ENCODE data around the gene PPFIBP1.
"Not testable (repeated sequence)": the region's sequence is repeated elsewhere in the genome, so short reads cannot be mapped to it uniquely, and the experiment has no call there.

The PPFIBP1 gene

DNA sequence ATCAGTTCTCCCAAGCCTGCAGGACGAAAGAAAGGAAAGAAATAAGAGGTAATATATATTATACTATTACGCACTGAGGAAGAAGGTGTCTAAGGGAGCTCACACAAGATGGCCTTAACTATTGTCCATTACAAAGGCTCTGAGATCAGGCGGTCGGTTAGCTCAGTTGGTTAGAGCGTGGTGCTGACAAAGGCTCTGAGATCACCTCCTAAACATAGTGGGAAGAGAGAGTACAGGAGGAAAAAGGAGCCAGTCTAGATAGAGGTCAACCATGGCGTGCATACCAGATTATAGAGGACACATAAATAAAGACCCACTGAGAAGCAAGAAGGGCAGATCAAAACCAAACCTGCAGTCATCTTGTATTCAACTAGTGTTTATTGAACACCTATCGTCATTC lies 118.9 kb downstream of the PPFIBP1 start:
- H3K9me3 ChIP-seq; intact Hi-C loops (cut with DNase I; ENCODE audit: low total_unique reads); H3K4me3 ChIP-seq; H3K27ac ChIP-seq; H3K4me1 ChIP-seq; H3K27me3 ChIP-seq; DNase-seq: not testable (repeated sequence)
- peaks cover 0 to 11% (median 4%) of the 10 kb centered on the region in 3 donors for H3K36me3 ChIP-seq

DNA sequence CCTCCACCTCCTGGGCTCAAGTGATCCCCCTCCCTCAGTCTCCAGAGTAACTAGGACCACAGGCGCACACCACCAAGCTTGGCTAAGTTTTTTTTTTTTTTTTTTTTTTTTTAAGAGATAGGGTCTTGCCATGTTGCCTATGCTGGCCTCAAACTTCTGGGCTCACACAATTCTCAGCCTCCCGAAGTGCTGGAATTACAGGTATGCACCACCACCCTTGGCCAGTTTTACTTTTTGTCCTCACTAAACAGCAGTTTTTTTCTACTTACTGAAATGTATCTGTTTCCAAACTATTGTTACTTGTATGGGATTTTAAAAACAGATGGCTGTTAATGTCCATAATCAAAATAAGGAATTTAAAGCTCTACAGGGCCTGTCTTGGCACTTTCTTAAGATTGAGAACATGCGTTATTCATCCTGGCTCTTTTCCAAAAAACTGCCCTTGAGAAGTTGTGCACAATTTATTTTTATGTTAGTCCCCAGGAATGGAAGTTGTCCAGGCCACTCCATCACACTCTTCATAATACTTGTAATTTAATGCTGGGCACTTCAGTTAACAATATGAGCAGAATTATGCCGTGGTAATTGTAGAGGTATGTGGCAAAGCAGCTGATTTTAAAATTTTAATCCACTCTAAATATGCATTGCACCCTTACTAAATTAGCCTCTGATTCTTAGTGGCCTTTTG lies 120.3 kb downstream of the PPFIBP1 start:
- Histone ChIP-seq H3K4me1 (peaks cover 0 to 9% (median 0%) of the 10 kb centered on the region in 4 donors), H3K36me3 (peaks cover under 1 to 21% (median 10%) of the 10 kb centered on the region in 3 donors), H3K9me3 (no peaks in the 10 kb centered on the region), H3K4me3 (no peak overlapping the region), H3K27ac (peak overlapping the region in 1 of 2 donors; percentile 10), H3K27me3 (no peaks in the 10 kb centered on the region)
- TF ChIP-seq, protein P1, sequence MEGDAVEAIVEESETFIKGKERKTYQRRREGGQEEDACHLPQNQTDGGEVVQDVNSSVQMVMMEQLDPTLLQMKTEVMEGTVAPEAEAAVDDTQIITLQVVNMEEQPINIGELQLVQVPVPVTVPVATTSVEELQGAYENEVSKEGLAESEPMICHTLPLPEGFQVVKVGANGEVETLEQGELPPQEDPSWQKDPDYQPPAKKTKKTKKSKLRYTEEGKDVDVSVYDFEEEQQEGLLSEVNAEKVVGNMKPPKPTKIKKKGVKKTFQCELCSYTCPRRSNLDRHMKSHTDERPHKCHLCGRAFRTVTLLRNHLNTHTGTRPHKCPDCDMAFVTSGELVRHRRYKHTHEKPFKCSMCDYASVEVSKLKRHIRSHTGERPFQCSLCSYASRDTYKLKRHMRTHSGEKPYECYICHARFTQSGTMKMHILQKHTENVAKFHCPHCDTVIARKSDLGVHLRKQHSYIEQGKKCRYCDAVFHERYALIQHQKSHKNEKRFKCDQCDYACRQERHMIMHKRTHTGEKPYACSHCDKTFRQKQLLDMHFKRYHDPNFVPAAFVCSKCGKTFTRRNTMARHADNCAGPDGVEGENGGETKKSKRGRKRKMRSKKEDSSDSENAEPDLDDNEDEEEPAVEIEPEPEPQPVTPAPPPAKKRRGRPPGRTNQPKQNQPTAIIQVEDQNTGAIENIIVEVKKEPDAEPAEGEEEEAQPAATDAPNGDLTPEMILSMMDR (IDR thresholded peaks at IDR 0.05) = no peak
- intact Hi-C loops (cut with DNase I; ENCODE audit: low total_unique reads) = no loop called here
- DNase-seq = no peak

DNA sequence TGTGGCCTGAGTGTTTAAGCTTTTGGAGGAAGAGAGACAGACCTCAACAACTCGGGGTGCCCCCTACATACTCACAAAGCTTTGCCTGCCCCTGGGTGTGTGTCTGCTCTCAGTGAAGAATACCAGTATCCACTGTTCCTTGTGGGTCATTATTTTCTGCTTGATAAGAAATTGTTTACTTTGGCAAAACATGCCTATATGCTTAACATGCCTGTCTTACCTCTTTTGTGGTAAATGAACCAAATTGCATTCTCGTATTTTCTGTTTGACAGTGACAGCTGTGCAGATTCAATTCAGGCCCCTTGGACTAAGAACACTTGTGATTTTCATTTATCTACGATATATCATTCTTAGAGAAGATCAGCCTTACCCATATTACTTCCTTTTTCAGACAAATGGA lies 121.7 kb downstream of the PPFIBP1 start:
- Histone ChIP-seq H3K4me3 (no peak overlapping the region), H3K27me3 (no peaks in the 10 kb centered on the region), H3K4me1 (peaks cover 0 to 9% (median 0%) of the 10 kb centered on the region in 4 donors), H3K9me3 (no peaks in the 10 kb centered on the region), H3K36me3 (peaks cover 4 to 31% (median 10%) of the 10 kb centered on the region in 3 donors), H3K27ac (no peak overlapping the region)
- DNase-seq = no peak
- intact Hi-C loops (cut with DNase I; ENCODE audit: low total_unique reads) = no loop called here
- TF ChIP-seq, protein P1 (IDR thresholded peaks at IDR 0.05) = no peak

DNA sequence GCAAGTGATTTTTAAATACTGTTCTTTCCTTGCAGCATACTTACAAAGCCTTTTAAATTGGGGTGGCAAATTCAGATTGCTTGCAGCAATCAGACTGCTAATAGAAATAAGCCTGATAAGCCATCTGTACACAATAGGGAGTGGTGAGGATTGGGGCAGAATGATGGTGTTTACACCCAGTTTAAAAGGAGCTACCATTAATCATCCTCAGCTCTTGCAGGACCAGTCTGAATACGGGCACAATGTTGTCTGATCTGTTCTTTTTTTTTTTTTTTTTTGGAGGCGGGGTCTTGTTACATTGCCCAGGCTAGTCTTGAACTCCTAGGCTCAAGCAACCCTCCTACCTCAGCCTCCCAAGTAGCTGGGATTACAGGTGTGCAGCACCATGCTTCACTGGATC lies 122.1 kb downstream of the PPFIBP1 start:
- no peak overlapping the region for H3K27ac ChIP-seq
- peaks cover 4 to 31% (median 10%) of the 10 kb centered on the region in 3 donors for H3K36me3 ChIP-seq
- no peaks in the 10 kb centered on the region for H3K27me3 ChIP-seq
- no peaks in the 10 kb centered on the region for H3K9me3 ChIP-seq
- H3K4me3 ChIP-seq = no peak overlapping the region
- DNase-seq = no peak
- TF ChIP-seq, protein P1 (IDR thresholded peaks at IDR 0.05) = no peak
- intact Hi-C loops (cut with DNase I; ENCODE audit: low total_unique reads) = no loop called here
- H3K4me1 ChIP-seq = peaks cover 0 to 9% (median 0%) of the 10 kb centered on the region in 4 donors

DNA sequence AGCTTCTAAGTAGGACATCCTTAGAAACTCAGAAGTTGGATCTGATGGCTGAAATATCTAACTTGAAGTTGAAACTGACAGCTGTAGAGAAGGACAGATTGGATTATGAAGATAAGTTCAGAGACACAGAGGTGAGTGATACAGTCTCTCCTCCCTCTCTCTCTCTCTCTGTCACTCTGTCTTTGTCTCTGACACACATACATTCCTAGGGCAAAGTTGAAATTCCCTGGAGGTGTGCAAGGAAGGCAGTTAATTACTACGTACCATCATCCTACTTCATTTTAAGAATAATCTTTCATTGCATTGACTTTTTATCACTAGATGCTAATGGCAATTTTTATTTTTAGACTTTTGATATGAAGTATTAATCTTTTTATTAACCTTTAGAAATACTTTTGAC lies 126.0 kb downstream of the PPFIBP1 start:
- Histone ChIP-seq H3K27me3 (no peaks in the 10 kb centered on the region), H3K4me1 (no peaks in the 10 kb centered on the region), H3K27ac (no peak overlapping the region), H3K9me3 (no peaks in the 10 kb centered on the region), H3K4me3 (no peak overlapping the region), H3K36me3 (peaks cover 4 to 31% (median 10%) of the 10 kb centered on the region in 3 donors)
- intact Hi-C loops (cut with DNase I; ENCODE audit: low total_unique reads) = loop anchor here (5.0 kb wide), 1 partner anchor 223 kb away; no protein-coding TSS in a partner anchor
- DNase-seq = no peak
- TF ChIP-seq, protein P1 (IDR thresholded peaks at IDR 0.05) = no peak

DNA sequence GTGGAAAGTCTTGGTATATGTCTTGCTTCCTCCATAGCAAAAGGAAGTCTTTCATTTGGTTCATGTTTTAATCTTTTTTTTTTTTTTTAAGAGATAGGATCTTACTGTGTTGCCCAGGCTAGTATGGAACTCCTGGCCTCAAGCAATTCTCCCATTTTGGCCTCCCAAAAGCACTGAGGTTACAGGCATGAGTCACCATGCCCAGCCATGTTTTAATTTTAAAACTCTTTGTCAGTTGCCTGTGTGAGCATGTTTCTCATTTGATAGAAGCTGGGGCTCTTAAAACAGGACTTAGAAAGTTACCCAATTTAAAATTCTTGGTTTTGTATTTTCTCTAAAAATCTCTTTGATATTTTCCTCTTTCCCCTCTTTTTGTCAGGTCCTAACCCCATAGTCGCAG lies 127.2 kb downstream of the PPFIBP1 start:
- H3K27ac ChIP-seq = no peak overlapping the region
- no peaks in the 10 kb centered on the region for H3K27me3 ChIP-seq
- no peak overlapping the region for H3K4me3 ChIP-seq
- H3K36me3 ChIP-seq = peaks cover 4 to 27% (median 14%) of the 10 kb centered on the region in 3 donors
- intact Hi-C loops (cut with DNase I; ENCODE audit: low total_unique reads) = loop anchor here (5.0 kb wide), 1 partner anchor 224 kb away; no protein-coding TSS in a partner anchor
- H3K9me3 ChIP-seq = no peaks in the 10 kb centered on the region
- TF ChIP-seq, protein P1 (IDR thresholded peaks at IDR 0.05) = no peak
- no peak for DNase-seq
- no peaks in the 10 kb centered on the region for H3K4me1 ChIP-seq
